Measurements from ENCODE around the gene FAM107B. TPM values are rescaled to one million over a fixed set of nuclear protein-coding genes. Genes with fewer than 3 reads are reported as not detected.

Gene FAM107B
- total RNA-seq, 1 experiment from 2014 or later: 41.6 TPM

GRCh38 chr10:14736600-14737081 lies 38.1 kb downstream of the FAM107B start:
- no peak overlapping the region for H2AFZ ChIP-seq (ENCODE audit: low read depth, low read length, poor library complexity, severe bottlenecking)
- no TSS peak for BruUV-seq (replicated peaks)

GRCh38 chr10:14736043-14736442 lies 38.7 kb downstream of the FAM107B start:
- ChIA-PET RAD21 (ENCODE audit: low non-redundant PET in 1 of 2, low total read pairs in 2 of 2, uncharacterized antibody in 2 of 2, unreplicated experiment in 2 of 2) (no interaction called here), CTCF (no interaction called here), POLR2A (no interaction called here)
- Histone ChIP-seq H3K9me3 (ENCODE audit: control insufficient read depth in 1 of 2, insufficient read depth in 1 of 2, low read depth in 1 of 2, low read length in 2 of 2) (no peaks in the 10 kb centered on the region), H3K9ac (ENCODE audit: low read length) (no peak overlapping the region), H3K27me3 (ENCODE audit: insufficient read depth, low read length) (no peaks in the 10 kb centered on the region), H3K4me2 (ENCODE audit: low read length) (no peak overlapping the region), H4K20me1 (ENCODE audit: insufficient read depth) (no peaks in the 10 kb centered on the region), H3K27ac (ENCODE audit: low read depth, low read length) (no peak overlapping the region), H2AFZ (ENCODE audit: low read depth, low read length, poor library complexity, severe bottlenecking) (no peak overlapping the region), H3K4me3 (replicated peaks in 1 of 2; ENCODE audit: low read depth in 1 of 2, low read length in 2 of 2) (no peak overlapping the region), H3K36me3 (ENCODE audit: control insufficient read depth in 1 of 2, insufficient read depth in 2 of 2, low read length in 2 of 2) (no peaks in the 10 kb centered on the region), H3K79me2 (ENCODE audit: insufficient read depth, low read length) (no peaks in the 10 kb centered on the region), H3K9me2 (ENCODE audit: insufficient read depth) (no peaks in the 10 kb centered on the region), H3K4me1 (ENCODE audit: control insufficient read depth in 1 of 2, insufficient read depth in 2 of 2, low read length in 2 of 2) (no peaks in the 10 kb centered on the region)
- intact Hi-C loops (cut with micrococcal nuclease): no loop called here
- no TSS peak for BruUV-seq (replicated peaks)
- ATAC-seq (no peak), DNase-seq (ENCODE audit: low read depth, low spot score) (no peak)
- TF ChIP-seq SIN3A (IDR thresholded peaks at IDR 0.05; ENCODE audit: low read depth) (no peak), EZH2phosphoT487 (IDR thresholded peaks at IDR 0.05; ENCODE audit: borderline replicate concordance) (no peak), EZH2 (IDR thresholded peaks at IDR 0.05) (no peak), ELF1 (IDR thresholded peaks at IDR 0.05; ENCODE audit: borderline replicate concordance, low read depth) (no peak), CBX3 (IDR thresholded peaks at IDR 0.05; ENCODE audit: low read depth) (no peak), SRF (IDR thresholded peaks at IDR 0.05; ENCODE audit: low read depth) (no peak), FOSL1 (IDR thresholded peaks at IDR 0.05; ENCODE audit: low read depth) (no peak), CTCF (IDR thresholded peaks at IDR 0.05 in 2 of 3, conservative IDR thresholded peaks at IDR 0.05 in 1 of 3; ENCODE audit: borderline replicate concordance in 1 of 3, insufficient read depth in 1 of 3, low read depth in 2 of 3, low read length in 2 of 3) (no peak), JUND (IDR thresholded peaks at IDR 0.05) (no peak), MAX (IDR thresholded peaks at IDR 0.05) (no peak), ATF3 (IDR thresholded peaks at IDR 0.05) (no peak)

More at GRCh38 chr10:14736600-14737081, 38.1 kb downstream of the FAM107B start:
- H4K20me1 ChIP-seq (ENCODE audit: insufficient read depth): no peaks in the 10 kb centered on the region
- no peaks in the 10 kb centered on the region for H3K27me3 ChIP-seq (ENCODE audit: insufficient read depth, low read length)
- ChIA-PET POLR2A (no interaction called here), CTCF (no interaction called here), RAD21 (ENCODE audit: low non-redundant PET in 1 of 2, low total read pairs in 2 of 2, uncharacterized antibody in 2 of 2, unreplicated experiment in 2 of 2) (no interaction called here)
- H3K27ac ChIP-seq (ENCODE audit: low read depth, low read length): no peak overlapping the region
- TF ChIP-seq SIN3A (IDR thresholded peaks at IDR 0.05; ENCODE audit: low read depth) (no peak), ZNF274 (IDR thresholded peaks at IDR 0.05; ENCODE audit: low read depth, low read length) (no peak), RAD21 (IDR thresholded peaks at IDR 0.05; ENCODE audit: low read depth) (no peak), SP1 (IDR thresholded peaks at IDR 0.05; ENCODE audit: low read depth) (no peak), ZBTB33 (IDR thresholded peaks at IDR 0.05; ENCODE audit: extremely low read depth, insufficient replicate concordance, low read length) (no peak)
- intact Hi-C loops (cut with micrococcal nuclease): no loop called here
- ATAC-seq (no peak), DNase-seq (ENCODE audit: low read depth, low spot score) (no peak)
- no peaks in the 10 kb centered on the region for H3K4me1 ChIP-seq (ENCODE audit: control insufficient read depth in 1 of 2, insufficient read depth in 2 of 2, low read length in 2 of 2)
- H3K9me3 ChIP-seq (ENCODE audit: control insufficient read depth in 1 of 2, insufficient read depth in 1 of 2, low read depth in 1 of 2, low read length in 2 of 2): no peaks in the 10 kb centered on the region
- H3K4me3 ChIP-seq (replicated peaks in 1 of 2; ENCODE audit: low read depth in 1 of 2, low read length in 2 of 2): no peak overlapping the region
- no peak overlapping the region for H3K4me2 ChIP-seq (ENCODE audit: low read length)
- H3K9ac ChIP-seq (ENCODE audit: low read length): no peak overlapping the region
- no peaks in the 10 kb centered on the region for H3K36me3 ChIP-seq (ENCODE audit: control insufficient read depth in 1 of 2, insufficient read depth in 2 of 2, low read length in 2 of 2)
- H3K79me2 ChIP-seq (ENCODE audit: insufficient read depth, low read length): no peaks in the 10 kb centered on the region
- H3K9me2 ChIP-seq (ENCODE audit: insufficient read depth): no peaks in the 10 kb centered on the region
